IMR-90 (cell line): Measurements from ENCODE around the gene TAS2R30.
"Not testable (repeated sequence)": the region's sequence is repeated elsewhere in the genome, so short reads cannot be mapped to it uniquely, and the experiment has no call there.

Source experiments
- BHLHE40 ChIP-seq: fragments of 150-350 bp; IDR thresholded peaks from 2 replicates; pipeline ENCODE4 v1.6.1; 2016; ENCODE audit warnings: mild to moderate bottlenecking, low read depth, low read length
- CEBPB ChIP-seq: IDR thresholded peaks from 2 replicates; pipeline ENCODE4 v1.6.1; 2012; ENCODE audit warnings: low read depth, low read length, improper control_type of control experiment
- CHD1 ChIP-seq: IDR thresholded peaks from 2 replicates; pipeline ENCODE4 v1.6.1; 2012; ENCODE audit warnings: low read depth, low read length, improper control_type of control experiment
- CTCF ChIP-seq: conservative IDR thresholded peaks from 2 replicates; pipeline ENCODE4 v1.5.1; 2012; ENCODE audit warnings: mild to moderate bottlenecking, low read depth, low read length, improper control_type of control experiment
- MAFK ChIP-seq: IDR thresholded peaks from 2 replicates; pipeline ENCODE4 v1.6.1; 2012; ENCODE audit warnings: low read depth, low read length, improper control_type of control experiment
- MXI1 ChIP-seq: IDR thresholded peaks from 2 replicates; pipeline ENCODE4 v1.6.1; 2012; ENCODE audit warnings: low read depth, mild to moderate bottlenecking, low read length, moderate library complexity, borderline replicate concordance
- POLR2A ChIP-seq: IDR thresholded peaks from 2 replicates; pipeline ENCODE4 v1.6.1; 2012; ENCODE audit warnings: mild to moderate bottlenecking, low read depth, low read length
- RAD21 ChIP-seq: IDR thresholded peaks from 2 replicates; pipeline ENCODE4 v1.6.1; 2012; ENCODE audit warnings: low read length, improper control_type of control experiment
- RCOR1 ChIP-seq: IDR thresholded peaks from 2 replicates; pipeline ENCODE4 v1.6.1; 2012; ENCODE audit warnings: mild to moderate bottlenecking, low read length, improper control_type of control experiment; ENCODE audit not compliant: insufficient replicate concordance
- RFX5 ChIP-seq: IDR thresholded peaks from 2 replicates; pipeline ENCODE4 v1.8.0; 2012; ENCODE audit warnings: low read depth, mild to moderate bottlenecking, low read length, moderate library complexity
- SMC3 ChIP-seq: fragments of 150-350 bp; IDR thresholded peaks from 2 replicates; pipeline ENCODE4 v1.6.1; 2016; ENCODE audit warnings: low read depth, mild to moderate bottlenecking, antibody characterized with exemption, low read length, moderate library complexity
- USF2 ChIP-seq: fragments of 150-350 bp; IDR thresholded peaks from 2 replicates; pipeline ENCODE4 v1.6.1; 2017; ENCODE audit warnings: mild to moderate bottlenecking, antibody characterized with exemption, low read length, low read depth

GRCh38 chr12:11094910-11095309, 39.5 kb downstream of the TAS2R30 start:
- not testable (repeated sequence) for TF ChIP-seq MAFK, CTCF, USF2, POLR2A, RAD21, CEBPB, CHD1, RCOR1, MXI1, SMC3, RFX5, BHLHE40
